NCI-H2081 (cell line): Measurements from ENCODE around the gene FNDC3B.
"Not testable (repeated sequence)": the region's sequence is repeated elsewhere in the genome, so short reads cannot be mapped to it uniquely, and the experiment has no call there.

Source experiments
- DNase-seq, 2 experiments: peaks; one replicate each; lab custom pipeline; 2025; lab: John Stamatoyannopoulos, UW

FNDC3B gene

DNA sequence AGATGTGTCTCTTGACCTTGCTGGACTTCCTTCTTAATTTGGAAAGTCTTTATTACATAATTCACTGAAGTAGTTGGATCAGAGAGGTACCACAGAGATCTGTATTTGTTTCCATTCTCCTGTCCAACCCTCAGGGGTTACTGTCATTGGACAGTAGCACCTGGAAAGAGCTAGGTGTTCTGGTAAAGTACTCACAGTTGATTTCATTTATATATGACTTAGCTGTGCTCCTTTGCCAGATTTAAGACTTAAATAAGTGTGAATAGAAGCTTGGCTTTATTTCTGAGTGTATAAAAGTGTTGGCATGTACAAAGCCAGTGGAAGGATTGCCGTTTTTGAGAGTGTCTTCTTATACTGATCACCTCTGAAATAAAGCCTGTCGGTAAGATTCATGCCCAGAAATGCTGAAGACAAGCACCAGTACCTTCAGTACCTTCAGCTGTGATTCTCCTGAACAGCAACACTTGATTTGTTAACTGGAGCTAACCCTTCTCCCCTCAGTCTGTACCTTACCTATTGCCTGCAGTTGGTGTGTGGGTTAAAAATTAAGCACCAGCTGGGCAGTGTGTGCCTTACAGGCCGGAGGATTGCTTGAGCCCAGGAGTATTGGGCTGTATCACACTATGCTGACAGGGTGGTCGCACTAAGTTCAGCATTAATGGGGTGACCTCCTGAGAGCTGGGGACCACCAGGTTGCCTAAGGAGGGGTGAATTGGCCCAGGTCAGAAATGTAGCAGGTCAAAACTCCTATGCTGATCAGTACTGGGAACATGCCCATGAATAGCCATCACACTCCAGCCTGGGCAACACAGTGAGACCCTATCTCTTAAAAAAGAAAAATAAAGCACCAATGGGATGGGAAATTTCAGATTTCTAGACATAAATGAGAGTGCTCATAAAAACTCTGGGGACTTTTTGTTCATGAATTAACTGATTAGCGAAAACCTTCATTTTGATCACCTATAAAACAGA is 197.7 kb downstream of the FNDC3B start:
- no peak for DNase-seq

DNA sequence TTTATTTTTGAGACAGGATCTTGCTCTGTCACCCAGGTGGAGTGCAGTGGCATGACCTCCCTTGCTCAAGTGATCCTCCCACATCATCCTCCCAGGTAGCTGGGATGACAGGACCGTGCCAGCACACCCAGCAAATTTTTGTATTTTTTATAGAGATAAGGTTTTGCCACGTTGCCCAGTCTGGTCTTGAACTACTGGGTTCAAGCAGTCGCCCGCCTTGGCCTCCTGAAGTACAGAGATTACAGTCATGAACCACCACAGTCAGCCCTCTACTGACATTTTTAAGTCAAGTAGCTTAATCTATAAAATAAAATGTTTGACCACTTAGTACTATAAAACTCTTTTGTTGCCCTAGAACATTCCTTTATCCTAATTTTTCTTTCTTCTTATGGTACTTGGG is 198.8 kb downstream of the FNDC3B start:
- no peak for DNase-seq

GRCh38 chr3:172239218-172239790 is 199.9 kb downstream of the FNDC3B start:
- DNase-seq: no peak

- DNase-seq: no peak
These were observed 202.0 kb downstream of the FNDC3B start for GRCh38 chr3:172241405-172241804.

- not testable (repeated sequence) for DNase-seq
These were observed 203.1 kb downstream of the FNDC3B start for GRCh38 chr3:172242471-172242870.

DNA sequence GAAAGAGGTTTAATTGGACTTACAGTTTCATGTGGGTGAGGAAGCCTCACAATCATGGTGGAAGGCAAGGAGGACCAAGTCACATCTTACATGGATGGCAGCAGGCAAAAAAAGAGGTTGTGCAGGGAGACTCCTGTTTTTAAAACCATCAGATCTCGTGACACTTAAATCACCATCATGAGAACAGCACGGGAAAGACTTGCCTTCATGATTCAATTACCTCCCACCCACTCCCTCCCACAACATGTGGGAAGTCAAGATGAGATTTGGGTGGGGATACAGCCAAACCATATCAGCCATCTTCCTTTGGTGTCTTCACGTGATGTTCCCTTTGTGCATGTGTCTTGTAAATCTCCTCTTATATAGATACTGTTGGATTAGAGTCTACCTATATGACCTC is 204.0 kb downstream of the FNDC3B start:
- not testable (repeated sequence) for DNase-seq

- no peak for DNase-seq
These were observed 204.6 kb downstream of the FNDC3B start for GRCh38 chr3:172244011-172244410.

DNA sequence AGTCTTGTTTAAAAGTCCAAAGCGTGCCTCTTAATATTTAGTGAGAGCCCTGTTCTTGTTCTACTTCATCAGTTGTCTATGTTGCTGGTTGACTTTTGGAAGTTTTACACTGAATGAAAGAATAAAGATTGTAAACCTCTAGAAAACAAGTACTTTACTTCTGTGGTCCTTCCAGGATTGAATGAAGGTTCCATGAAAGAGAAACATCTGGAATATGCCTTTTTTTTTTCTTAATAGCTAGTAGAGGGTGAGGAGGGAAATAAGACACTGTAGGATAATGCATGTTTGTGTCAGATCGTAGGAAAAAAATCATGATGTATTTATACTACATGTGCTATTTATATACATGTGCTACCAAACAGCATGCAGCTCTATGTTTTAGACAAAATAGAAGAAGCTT is 205.9 kb downstream of the FNDC3B start:
- no peak for DNase-seq

DNA sequence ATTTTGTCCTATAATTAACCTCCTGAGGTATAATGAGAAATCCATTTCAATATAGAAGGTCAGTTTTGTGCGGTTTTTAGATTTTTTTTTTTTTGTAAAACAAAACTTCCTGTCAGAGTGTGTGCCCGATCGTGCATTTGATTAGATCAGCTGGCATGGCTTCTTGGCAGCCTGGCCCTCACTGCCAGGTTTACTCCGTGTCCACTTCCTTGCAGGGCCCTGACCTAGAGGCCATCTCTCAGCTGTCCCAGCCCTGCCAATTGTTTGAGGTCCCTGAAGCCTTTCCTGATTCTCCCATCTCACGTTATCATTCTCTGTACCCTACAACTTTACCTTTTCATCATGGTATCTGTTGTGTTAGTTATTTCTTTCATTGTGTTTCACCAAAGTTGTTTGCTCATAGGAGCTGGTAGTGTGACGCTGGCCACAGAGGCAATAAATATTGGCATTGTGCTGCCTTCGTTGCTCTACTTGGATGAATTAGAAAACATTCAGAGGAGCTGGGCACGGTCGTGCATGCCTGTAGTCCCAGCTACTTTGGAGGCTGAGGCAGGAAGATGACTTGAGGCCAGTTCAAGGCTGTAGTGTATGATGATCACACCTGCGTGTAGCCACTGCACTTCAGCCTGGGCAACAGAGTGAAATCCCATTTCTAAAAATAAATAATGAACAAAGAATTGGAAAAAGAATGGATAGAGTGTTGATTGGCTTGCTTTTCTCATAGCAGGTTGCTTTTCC is 206.9 kb downstream of the FNDC3B start:
- DNase-seq: no peak

DNA sequence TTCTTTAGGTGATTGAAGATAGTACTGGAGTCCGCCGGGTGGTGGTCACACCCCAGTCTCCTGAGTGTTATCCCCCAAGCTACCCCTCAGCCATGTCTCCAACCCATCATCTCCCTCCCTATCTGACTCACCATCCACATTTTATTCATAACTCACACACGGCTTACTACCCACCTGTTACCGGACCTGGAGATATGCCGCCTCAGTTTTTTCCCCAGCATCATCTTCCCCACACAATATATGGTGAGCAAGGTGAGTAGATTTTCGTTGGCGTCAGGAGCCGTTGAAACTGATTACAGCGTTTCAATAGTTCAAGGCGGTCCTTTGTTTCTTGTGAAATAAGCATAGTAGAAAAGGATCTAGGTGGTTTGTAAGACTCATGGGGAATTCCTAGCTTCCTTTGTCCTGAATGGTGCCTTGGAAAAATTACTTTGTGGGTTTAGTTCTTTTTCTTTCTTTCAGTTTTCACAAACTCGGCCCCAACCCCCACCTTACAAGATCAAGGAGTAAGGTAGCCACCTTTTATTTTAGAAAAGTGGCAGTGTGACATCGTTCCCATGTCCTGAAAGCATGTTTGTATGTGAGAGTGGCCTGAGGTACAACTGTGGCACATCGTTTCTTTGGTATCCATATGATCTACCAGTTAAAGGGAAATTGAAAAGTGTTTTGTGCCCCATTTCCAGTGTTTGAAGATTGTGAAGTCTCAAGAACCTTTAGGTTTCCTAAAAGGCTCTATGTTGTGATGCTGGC is 208.3 kb downstream of the FNDC3B start:
- DNase-seq: no peak

GRCh38 chr3:172249039-172249438 is 209.7 kb downstream of the FNDC3B start:
- no peak for DNase-seq

- DNase-seq: no peak
These were observed 211.8 kb downstream of the FNDC3B start for GRCh38 chr3:172251211-172251610.

- no peak for DNase-seq
These were observed 213.8 kb downstream of the FNDC3B start for GRCh38 chr3:172253200-172253599.

GRCh38 chr3:172254542-172254941 is 215.2 kb downstream of the FNDC3B start:
- no peak for DNase-seq

GRCh38 chr3:172255321-172255720 is 215.9 kb downstream of the FNDC3B start:
- not testable (repeated sequence) for DNase-seq

GRCh38 chr3:172256101-172256734 is 216.8 kb downstream of the FNDC3B start:
- no peak for DNase-seq

DNA sequence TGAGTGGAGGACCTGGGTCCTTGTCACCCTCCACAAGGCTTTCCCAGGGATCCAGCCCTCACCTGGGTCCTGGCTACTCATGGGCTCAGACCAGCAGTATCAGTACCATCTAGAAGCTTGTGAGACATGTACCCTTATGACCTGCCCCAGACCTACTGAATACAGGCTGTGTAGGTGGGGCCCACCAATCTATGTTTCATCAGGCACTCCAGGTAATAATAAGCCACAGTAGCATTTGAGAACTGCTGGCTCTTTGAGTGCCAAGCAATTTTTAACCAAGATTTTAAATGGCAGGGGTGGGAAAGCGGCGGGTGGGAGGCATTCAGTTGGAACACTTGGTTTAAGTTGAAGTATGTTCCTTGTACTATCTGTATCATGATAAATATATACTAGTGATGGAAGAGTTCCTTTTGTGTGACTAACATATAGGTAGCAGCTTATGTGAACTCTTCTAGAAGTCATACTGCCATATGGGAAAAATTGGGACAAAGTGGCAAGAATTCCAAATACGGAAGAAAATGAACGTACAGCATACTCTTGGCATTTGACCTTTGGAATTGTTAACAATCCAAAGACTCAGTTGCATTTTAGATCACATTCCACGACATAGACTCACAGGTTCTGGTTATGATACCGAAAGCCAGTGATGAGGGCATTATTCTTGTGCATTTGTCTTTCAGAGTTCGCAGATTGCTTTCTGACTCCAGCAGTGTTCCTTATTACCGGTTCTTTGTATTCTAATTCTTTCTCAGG is 218.4 kb downstream of the FNDC3B start:
- no peak for DNase-seq

GRCh38 chr3:172258624-172259023 is 219.2 kb downstream of the FNDC3B start:
- no peak for DNase-seq

- DNase-seq: no peak
These were observed 219.7 kb downstream of the FNDC3B start for GRCh38 chr3:172259111-172259541.

DNA sequence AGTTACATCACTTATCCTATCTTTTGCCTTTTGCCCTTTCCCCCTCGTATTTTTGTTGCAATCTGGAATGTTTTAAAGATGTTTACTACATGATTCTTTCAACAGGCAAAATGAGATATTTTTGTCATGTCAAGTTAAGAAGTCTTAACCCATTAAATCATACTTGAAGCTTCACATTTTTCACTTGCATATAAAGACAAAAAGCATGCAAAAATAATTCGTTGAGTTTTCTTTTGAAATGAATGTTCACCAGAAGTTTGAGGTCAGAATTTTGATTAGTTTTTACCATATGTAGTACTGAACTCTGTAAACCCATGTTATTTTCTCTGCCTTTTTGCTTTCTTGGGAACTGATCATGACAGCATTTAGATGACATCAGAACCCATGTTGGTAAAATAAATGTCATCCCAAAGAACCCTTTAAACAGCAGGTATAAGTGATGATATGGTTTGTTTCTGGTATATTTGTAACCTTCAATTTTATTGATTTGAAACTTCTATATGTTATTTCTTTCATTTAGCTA is 220.4 kb downstream of the FNDC3B start:
- no peak for DNase-seq
